ENCODE results near the gene NANOGP8. TPM values are rescaled to one million over a fixed set of nuclear protein-coding genes. Genes with fewer than 3 reads are reported as not detected.

The NANOGP8 gene
- total RNA-seq, 1 donor, result 0.81 TPM

GRCh38 chr15:35061161-35061824, 23.8 kb downstream of the NANOGP8 start:
- no peak for DNase-seq (ENCODE audit: low read depth)
- no peak overlapping the region for H3K4me3 ChIP-seq (ENCODE audit: low read depth, low read length)
- TF ChIP-seq CTCF (IDR thresholded peaks at IDR 0.05; ENCODE audit: insufficient read depth, low read length), result no peak

GRCh38 chr15:35060591-35060990, 24.5 kb downstream of the NANOGP8 start:
- no peak for TF ChIP-seq CTCF (IDR thresholded peaks at IDR 0.05; ENCODE audit: insufficient read depth, low read length)
- H3K4me3 ChIP-seq (ENCODE audit: low read depth, low read length), result no peak overlapping the region
- no peak for DNase-seq (ENCODE audit: low read depth)

GRCh38 chr15:35058534-35059054, 26.5 kb downstream of the NANOGP8 start:
- DNase-seq (ENCODE audit: low read depth), result no peak

GRCh38 chr15:35055416-35056105, 29.5 kb downstream of the NANOGP8 start:
- DNase-seq (ENCODE audit: low read depth), result no peak
- no peak for TF ChIP-seq CTCF (IDR thresholded peaks at IDR 0.05; ENCODE audit: insufficient read depth, low read length)
- H3K4me3 ChIP-seq (ENCODE audit: low read depth, low read length), result no peak overlapping the region

More at GRCh38 chr15:35058534-35059054, 26.5 kb downstream of the NANOGP8 start:
- no peak for TF ChIP-seq CTCF (IDR thresholded peaks at IDR 0.05; ENCODE audit: insufficient read depth, low read length)
- no peak overlapping the region for H3K4me3 ChIP-seq (ENCODE audit: low read depth, low read length)

- H3K4me3 ChIP-seq (ENCODE audit: low read depth, low read length), result no peak overlapping the region
- DNase-seq (ENCODE audit: low read depth), result no peak
- TF ChIP-seq CTCF (IDR thresholded peaks at IDR 0.05; ENCODE audit: insufficient read depth, low read length), result no peak
Observed at GRCh38 chr15:35054380-35054779, 30.7 kb downstream of the NANOGP8 start.

GRCh38 chr15:35047996-35048395, 37.1 kb downstream of the NANOGP8 start:
- no peak for DNase-seq (ENCODE audit: low read depth)
- H3K4me3 ChIP-seq (ENCODE audit: low read depth, low read length), result no peak overlapping the region
- no peak for TF ChIP-seq CTCF (IDR thresholded peaks at IDR 0.05; ENCODE audit: insufficient read depth, low read length)

Measured in fibroblast of the aortic adventitia (primary cell).